GM23338 (cell line): Measurements from ENCODE around the gene MMP24OS. TPM values are rescaled to one million over a fixed set of nuclear protein-coding genes. Genes with fewer than 3 reads are reported as not detected.

ENCODE experiments used
- ATAC-seq: fragments of 200-7000 bp; cut with Tn5 transposase; 3 replicates; pipeline ENCODE4 v1.9.1; 2020
- DNase-seq: peaks from one replicate; pipeline ENCODE4 v3.0.0-alpha.2; 2015; ENCODE audit warnings: low spot score
- H2AFZ ChIP-seq: fragments of 200-600 bp; sonication (generic); 2 replicates; pipeline ENCODE4 v1.8.0; 2016; ENCODE audit warnings: antibody characterized with exemption, mild to moderate bottlenecking, moderate library complexity
- H3F3A ChIP-seq: fragments of 200-600 bp; sonication (generic); replicated peaks from 2 replicates; pipeline ENCODE4 v1.8.0; 2017; ENCODE audit warnings: antibody characterized with exemption, mixed run types, low read depth
- H3K27ac ChIP-seq: fragments of 200-600 bp; sonication (generic); 2 replicates; pipeline ENCODE4 v1.6.1; 2016; ENCODE audit warnings: low read depth
- H3K27me3 ChIP-seq: fragments of 200-600 bp; sonication (generic); 2 replicates; pipeline ENCODE4 v1.8.0; 2016; ENCODE audit warnings: mild to moderate bottlenecking, mixed run types, moderate library complexity; ENCODE audit not compliant: insufficient read depth
- H3K36me3 ChIP-seq: fragments of 200-600 bp; sonication (generic); 2 replicates; pipeline ENCODE4 v1.8.0; 2016; ENCODE audit warnings: mild to moderate bottlenecking; ENCODE audit not compliant: insufficient read depth
- H3K4me1 ChIP-seq: fragments of 200-600 bp; sonication (generic); 2 replicates; pipeline ENCODE4 v1.8.0; 2016; ENCODE audit warnings: mild to moderate bottlenecking, moderate library complexity; ENCODE audit not compliant: insufficient read depth
- H3K4me2 ChIP-seq: fragments of 200-600 bp; sonication (generic); 2 replicates; pipeline ENCODE4 v1.7.1; 2017; ENCODE audit warnings: mixed run types
- H3K4me3 ChIP-seq: fragments of 200-600 bp; sonication (generic); 2 replicates; pipeline ENCODE4 v1.6.1; 2016; ENCODE audit warnings: mixed run types
- H3K79me2 ChIP-seq: fragments of 200-600 bp; sonication (generic); replicated peaks from 2 replicates; pipeline ENCODE4 v1.8.0; 2017; ENCODE audit warnings: mild to moderate bottlenecking; ENCODE audit not compliant: insufficient read depth
- H3K9me2 ChIP-seq: fragments of 200-600 bp; sonication (generic); 2 replicates; pipeline ENCODE4 v1.8.0; 2017; ENCODE audit not compliant: insufficient read depth
- H4K20me1 ChIP-seq: fragments of 200-600 bp; sonication (generic); replicated peaks from 2 replicates; pipeline ENCODE4 v1.8.0; 2017; ENCODE audit warnings: mild to moderate bottlenecking; ENCODE audit not compliant: insufficient read depth
- H3K27ac Mint-ChIP-seq: 2 replicates; pipeline ENCODE4 v1.8.0; 2020; ENCODE audit warnings: inconsistent platforms, mild to moderate bottlenecking, moderate library complexity, mixed read lengths
- H3K27me3 Mint-ChIP-seq: 3 replicates; pipeline ENCODE4 v1.8.0; 2022; ENCODE audit warnings: low read depth, mild to moderate bottlenecking, moderate library complexity, mixed read lengths, inconsistent platforms; ENCODE audit not compliant: insufficient read depth, poor library complexity
- H3K36me3 Mint-ChIP-seq: 3 replicates; pipeline ENCODE4 v1.8.0; 2021; ENCODE audit warnings: low read depth, mild to moderate bottlenecking, inconsistent platforms, moderate library complexity, mixed read lengths
- H3K4me1 Mint-ChIP-seq: 3 replicates; pipeline ENCODE4 v1.8.0; 2020; ENCODE audit warnings: mild to moderate bottlenecking, inconsistent platforms, mixed read lengths
- H3K4me3 Mint-ChIP-seq: 3 replicates; pipeline ENCODE4 v1.8.0; 2021; ENCODE audit warnings: moderate library complexity, mild to moderate bottlenecking, inconsistent platforms, mixed read lengths
- H3K9me3 Mint-ChIP-seq: 3 replicates; pipeline ENCODE4 v1.8.0; 2020; ENCODE audit warnings: moderate library complexity, mild to moderate bottlenecking, inconsistent platforms, mixed read lengths
- CREB1 ChIP-seq: fragments of 250-450 bp; sonication (Bioruptor Pico); IDR thresholded peaks from 2 replicates; pipeline ENCODE4 v1.5.0; 2020; ENCODE audit warnings: low read depth, mild to moderate bottlenecking, moderate library complexity
- EZH2 ChIP-seq: fragments of 200-600 bp; sonication (generic); IDR thresholded peaks from one replicate; pipeline ENCODE4 v1.8.0; 2017; ENCODE audit warnings: antibody characterized with exemption, mild to moderate bottlenecking, low read depth; ENCODE audit not compliant: unreplicated experiment
- EZH2phosphoT487 ChIP-seq: fragments of 200-600 bp; sonication (generic); IDR thresholded peaks from one replicate; pipeline ENCODE4 v1.8.1; 2018; ENCODE audit warnings: antibody characterized with exemption; ENCODE audit not compliant: unreplicated experiment
- NANOG ChIP-seq: IDR thresholded peaks from 2 replicates; pipeline ENCODE4 v1.6.1; 2016; ENCODE audit warnings: antibody characterized with exemption, borderline replicate concordance
- POLR2AphosphoS5 ChIP-seq: IDR thresholded peaks from 2 replicates; pipeline ENCODE4 v1.6.1; 2016; ENCODE audit warnings: antibody characterized with exemption, low read depth
- STAT1 ChIP-seq: IDR thresholded peaks from one replicate; pipeline ENCODE4 v1.6.1; 2016; ENCODE audit warnings: antibody characterized with exemption; ENCODE audit not compliant: unreplicated experiment
- ZNF114 ChIP-seq: fragments of 250-450 bp; sonication (Bioruptor Pico); IDR thresholded peaks from 2 replicates; pipeline ENCODE4 v1.5.0; 2020; ENCODE audit warnings: mild to moderate bottlenecking, moderate library complexity
- ZNF331 ChIP-seq: fragments of 250-450 bp; sonication (Bioruptor Pico); IDR thresholded peaks from 2 replicates; pipeline ENCODE4 v1.5.0; 2020; ENCODE audit warnings: low read depth, mild to moderate bottlenecking, moderate library complexity
- polyA plus RNA-seq: library from polyadenylated mRNA; unstranded; fragments of >200 nt; fragmentation: Nextera tagmentation; extraction: Ambion mirVana; gene quantifications from 2 replicates; pipeline ENCODE4 v1.2.1, GENCODE V29; 2016
- total RNA-seq: library from RNA; depleted of rRNA; stranded (reverse); fragments of >200 nt; shearing (Covaris generic); gene quantifications from 2 replicates; pipeline ENCODE4 v1.2.3, GENCODE V29; 2014
- TF ChIP-seq, protein P1 (sequence below), 2 experiments: fragments of 200-600 bp in 1 of 2; sonication (generic) in 1 of 2; conservative IDR thresholded peaks; 2 replicates each; pipeline versions ENCODE4 v1.5.1 to v1.6.1; 2016 to 2017; ENCODE audit warnings: antibody characterized with exemption in 2 of 2, low read depth in 2 of 2, mild to moderate bottlenecking in 2 of 2, moderate library complexity in 1 of 2
- TF ChIP-seq, protein P2 (sequence below): IDR thresholded peaks from one replicate; pipeline ENCODE4 v1.6.1; 2018; ENCODE audit warnings: antibody characterized with exemption; ENCODE audit not compliant: unreplicated experiment

The MMP24OS gene
- total and polyA plus RNA-seq, 2 experiments from 2014 or later: 10.5 to 25.4 TPM

DNA sequence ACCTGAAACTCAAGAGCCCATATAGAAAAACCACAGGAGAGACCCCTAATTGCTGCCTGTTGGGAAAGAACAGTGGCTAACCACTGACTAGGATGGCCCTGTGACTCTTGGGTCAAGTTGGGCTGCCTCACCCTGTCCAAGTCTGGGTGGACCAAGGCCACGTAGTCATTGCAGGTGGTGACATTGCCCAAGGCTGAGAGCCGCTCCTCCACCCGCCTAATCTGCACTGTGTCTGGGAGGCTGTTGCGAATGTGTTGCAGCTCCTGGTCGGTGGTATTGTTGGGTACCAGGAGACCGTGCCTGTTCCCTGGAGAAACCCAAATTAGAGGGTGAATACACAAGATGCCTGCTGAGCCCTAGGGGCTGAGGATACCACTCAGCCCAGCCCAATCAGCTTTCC, 2.6 kb upstream of the MMP24OS start (continued):
- TF ChIP-seq EZH2phosphoT487 (no peak), CREB1 (CRISPR knock-in tag) (no peak), POLR2AphosphoS5 (no peak)
- TF ChIP-seq, protein P1, sequence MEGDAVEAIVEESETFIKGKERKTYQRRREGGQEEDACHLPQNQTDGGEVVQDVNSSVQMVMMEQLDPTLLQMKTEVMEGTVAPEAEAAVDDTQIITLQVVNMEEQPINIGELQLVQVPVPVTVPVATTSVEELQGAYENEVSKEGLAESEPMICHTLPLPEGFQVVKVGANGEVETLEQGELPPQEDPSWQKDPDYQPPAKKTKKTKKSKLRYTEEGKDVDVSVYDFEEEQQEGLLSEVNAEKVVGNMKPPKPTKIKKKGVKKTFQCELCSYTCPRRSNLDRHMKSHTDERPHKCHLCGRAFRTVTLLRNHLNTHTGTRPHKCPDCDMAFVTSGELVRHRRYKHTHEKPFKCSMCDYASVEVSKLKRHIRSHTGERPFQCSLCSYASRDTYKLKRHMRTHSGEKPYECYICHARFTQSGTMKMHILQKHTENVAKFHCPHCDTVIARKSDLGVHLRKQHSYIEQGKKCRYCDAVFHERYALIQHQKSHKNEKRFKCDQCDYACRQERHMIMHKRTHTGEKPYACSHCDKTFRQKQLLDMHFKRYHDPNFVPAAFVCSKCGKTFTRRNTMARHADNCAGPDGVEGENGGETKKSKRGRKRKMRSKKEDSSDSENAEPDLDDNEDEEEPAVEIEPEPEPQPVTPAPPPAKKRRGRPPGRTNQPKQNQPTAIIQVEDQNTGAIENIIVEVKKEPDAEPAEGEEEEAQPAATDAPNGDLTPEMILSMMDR (conservative IDR thresholded peaks at IDR 0.05; ENCODE audit: low read depth in 2 of 2): no peak

DNA sequence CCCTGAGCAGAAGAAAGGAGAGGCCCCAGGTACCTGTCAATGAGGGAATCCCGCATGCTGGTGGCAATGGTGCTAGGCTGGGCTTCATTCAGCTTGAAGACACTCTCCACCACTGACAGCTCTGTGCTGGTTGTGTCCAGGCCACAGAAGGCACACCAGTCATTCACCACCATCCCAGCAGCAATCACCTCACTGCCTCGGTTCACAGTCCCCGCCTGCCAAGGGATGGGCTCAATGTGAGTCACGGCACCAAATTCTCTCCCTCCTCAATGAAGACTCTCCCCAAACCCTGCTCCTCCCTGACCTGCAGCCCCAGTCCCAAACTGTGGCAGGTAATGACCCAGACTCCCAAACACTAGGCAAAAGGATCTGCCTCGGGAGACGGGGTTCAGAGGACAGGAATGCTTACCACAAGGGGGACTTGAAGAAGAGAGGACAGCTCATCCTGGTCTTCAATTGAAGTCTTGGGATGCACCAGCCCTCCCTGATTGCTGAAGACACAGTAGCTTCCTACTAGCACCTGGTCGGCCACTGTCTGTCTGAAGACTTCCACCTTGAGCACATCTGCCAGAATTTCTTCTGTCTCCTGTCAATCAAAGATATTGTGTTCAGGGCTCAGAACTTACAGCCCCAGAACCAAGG, 1.7 kb upstream of the MMP24OS start:
- Histone ChIP-seq H3K4me1 (peaks cover 16% of the 10 kb centered on the region; the same call in 1 of the 2 replicates), H3K36me3 (peaks cover 18% of the 10 kb centered on the region), H3K27me3 (no peaks in the 10 kb centered on the region), H3F3A (peaks cover 45% of the 10 kb centered on the region), H3K4me3 (no peak overlapping the region), H4K20me1 (peaks cover 24% of the 10 kb centered on the region; the same call in 1 of the 2 replicates), H3K79me2 (peaks cover 41% of the 10 kb centered on the region), H3K9me2 (no peaks in the 10 kb centered on the region), H2AFZ (no peak overlapping the region), H3K27ac (no peak overlapping the region), H3K4me2 (no peak overlapping the region)
- H3K4me3 Mint-ChIP-seq: no peak overlapping the region
- H3K4me1 Mint-ChIP-seq: peaks cover 15% of the 10 kb centered on the region
- no peaks in the 10 kb centered on the region; the same call in 2 of the 3 replicates for H3K9me3 Mint-ChIP-seq
- ATAC-seq (no peak), DNase-seq (no peak)
- H3K27ac Mint-ChIP-seq: peak overlapping the region; percentile 56; the same call in 1 of the 2 replicates
- H3K36me3 Mint-ChIP-seq: peaks cover 60% of the 10 kb centered on the region
- H3K27me3 Mint-ChIP-seq: peaks cover 38% of the 10 kb centered on the region
- TF ChIP-seq ZNF331 (no peak), NANOG (no peak), EZH2phosphoT487 (no peak), STAT1 (no peak), CREB1 (CRISPR knock-in tag) (no peak), ZNF114 (CRISPR knock-in tag) (no peak), EZH2 (no peak)
- TF ChIP-seq, protein P1 (conservative IDR thresholded peaks at IDR 0.05; ENCODE audit: low read depth in 2 of 2): no peak
- TF ChIP-seq, protein P2, sequence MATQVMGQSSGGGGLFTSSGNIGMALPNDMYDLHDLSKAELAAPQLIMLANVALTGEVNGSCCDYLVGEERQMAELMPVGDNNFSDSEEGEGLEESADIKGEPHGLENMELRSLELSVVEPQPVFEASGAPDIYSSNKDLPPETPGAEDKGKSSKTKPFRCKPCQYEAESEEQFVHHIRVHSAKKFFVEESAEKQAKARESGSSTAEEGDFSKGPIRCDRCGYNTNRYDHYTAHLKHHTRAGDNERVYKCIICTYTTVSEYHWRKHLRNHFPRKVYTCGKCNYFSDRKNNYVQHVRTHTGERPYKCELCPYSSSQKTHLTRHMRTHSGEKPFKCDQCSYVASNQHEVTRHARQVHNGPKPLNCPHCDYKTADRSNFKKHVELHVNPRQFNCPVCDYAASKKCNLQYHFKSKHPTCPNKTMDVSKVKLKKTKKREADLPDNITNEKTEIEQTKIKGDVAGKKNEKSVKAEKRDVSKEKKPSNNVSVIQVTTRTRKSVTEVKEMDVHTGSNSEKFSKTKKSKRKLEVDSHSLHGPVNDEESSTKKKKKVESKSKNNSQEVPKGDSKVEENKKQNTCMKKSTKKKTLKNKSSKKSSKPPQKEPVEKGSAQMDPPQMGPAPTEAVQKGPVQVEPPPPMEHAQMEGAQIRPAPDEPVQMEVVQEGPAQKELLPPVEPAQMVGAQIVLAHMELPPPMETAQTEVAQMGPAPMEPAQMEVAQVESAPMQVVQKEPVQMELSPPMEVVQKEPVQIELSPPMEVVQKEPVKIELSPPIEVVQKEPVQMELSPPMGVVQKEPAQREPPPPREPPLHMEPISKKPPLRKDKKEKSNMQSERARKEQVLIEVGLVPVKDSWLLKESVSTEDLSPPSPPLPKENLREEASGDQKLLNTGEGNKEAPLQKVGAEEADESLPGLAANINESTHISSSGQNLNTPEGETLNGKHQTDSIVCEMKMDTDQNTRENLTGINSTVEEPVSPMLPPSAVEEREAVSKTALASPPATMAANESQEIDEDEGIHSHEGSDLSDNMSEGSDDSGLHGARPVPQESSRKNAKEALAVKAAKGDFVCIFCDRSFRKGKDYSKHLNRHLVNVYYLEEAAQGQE: no peak
